Measurements from ENCODE around the gene APBB1IP.

The APBB1IP gene

GRCh38 chr10:26516540-26517101 lies 78.5 kb downstream of the APBB1IP start:
- Histone ChIP-seq H3K9ac (ENCODE audit: low read depth, low read length, poor library complexity, severe bottlenecking) (no peak overlapping the region), H4K20me1 (ENCODE audit: insufficient read depth, low read length, poor library complexity, severe bottlenecking) (no peaks in the 10 kb centered on the region), H2AFZ (ENCODE audit: low read length) (no peak overlapping the region), H3K9me3 (ENCODE audit: insufficient read depth, low read depth, low read length) (no peaks in the 10 kb centered on the region), H3F3A (ENCODE audit: low read depth) (no peaks in the 10 kb centered on the region), H3K4me2 (ENCODE audit: low read depth, low read length, poor library complexity, severe bottlenecking) (no peak overlapping the region), H3K36me3 (ENCODE audit: insufficient read depth, low read length) (no peaks in the 10 kb centered on the region), H3K27me3 (ENCODE audit: insufficient read depth, low read length, poor library complexity, severe bottlenecking) (no peaks in the 10 kb centered on the region), H3K79me2 (ENCODE audit: insufficient read depth, low read length) (no peaks in the 10 kb centered on the region), H3K4me1 (ENCODE audit: insufficient read depth, low read length, poor library complexity, severe bottlenecking) (no peaks in the 10 kb centered on the region), H3K4me3 (ENCODE audit: low read length, poor library complexity, severe bottlenecking) (no peak overlapping the region), H3K9me2 (replicated peaks; ENCODE audit: low read depth, low read length) (no peaks in the 10 kb centered on the region)
- TF ChIP-seq, protein P1, sequence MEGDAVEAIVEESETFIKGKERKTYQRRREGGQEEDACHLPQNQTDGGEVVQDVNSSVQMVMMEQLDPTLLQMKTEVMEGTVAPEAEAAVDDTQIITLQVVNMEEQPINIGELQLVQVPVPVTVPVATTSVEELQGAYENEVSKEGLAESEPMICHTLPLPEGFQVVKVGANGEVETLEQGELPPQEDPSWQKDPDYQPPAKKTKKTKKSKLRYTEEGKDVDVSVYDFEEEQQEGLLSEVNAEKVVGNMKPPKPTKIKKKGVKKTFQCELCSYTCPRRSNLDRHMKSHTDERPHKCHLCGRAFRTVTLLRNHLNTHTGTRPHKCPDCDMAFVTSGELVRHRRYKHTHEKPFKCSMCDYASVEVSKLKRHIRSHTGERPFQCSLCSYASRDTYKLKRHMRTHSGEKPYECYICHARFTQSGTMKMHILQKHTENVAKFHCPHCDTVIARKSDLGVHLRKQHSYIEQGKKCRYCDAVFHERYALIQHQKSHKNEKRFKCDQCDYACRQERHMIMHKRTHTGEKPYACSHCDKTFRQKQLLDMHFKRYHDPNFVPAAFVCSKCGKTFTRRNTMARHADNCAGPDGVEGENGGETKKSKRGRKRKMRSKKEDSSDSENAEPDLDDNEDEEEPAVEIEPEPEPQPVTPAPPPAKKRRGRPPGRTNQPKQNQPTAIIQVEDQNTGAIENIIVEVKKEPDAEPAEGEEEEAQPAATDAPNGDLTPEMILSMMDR (conservative IDR thresholded peaks at IDR 0.05; ENCODE audit: low read length) = peak; percentile 28; the same call in 1 of the 2 replicates
- no peak for TF ChIP-seq EZH2phosphoT487 (IDR thresholded peaks at IDR 0.05; ENCODE audit: borderline replicate concordance)

DNA sequence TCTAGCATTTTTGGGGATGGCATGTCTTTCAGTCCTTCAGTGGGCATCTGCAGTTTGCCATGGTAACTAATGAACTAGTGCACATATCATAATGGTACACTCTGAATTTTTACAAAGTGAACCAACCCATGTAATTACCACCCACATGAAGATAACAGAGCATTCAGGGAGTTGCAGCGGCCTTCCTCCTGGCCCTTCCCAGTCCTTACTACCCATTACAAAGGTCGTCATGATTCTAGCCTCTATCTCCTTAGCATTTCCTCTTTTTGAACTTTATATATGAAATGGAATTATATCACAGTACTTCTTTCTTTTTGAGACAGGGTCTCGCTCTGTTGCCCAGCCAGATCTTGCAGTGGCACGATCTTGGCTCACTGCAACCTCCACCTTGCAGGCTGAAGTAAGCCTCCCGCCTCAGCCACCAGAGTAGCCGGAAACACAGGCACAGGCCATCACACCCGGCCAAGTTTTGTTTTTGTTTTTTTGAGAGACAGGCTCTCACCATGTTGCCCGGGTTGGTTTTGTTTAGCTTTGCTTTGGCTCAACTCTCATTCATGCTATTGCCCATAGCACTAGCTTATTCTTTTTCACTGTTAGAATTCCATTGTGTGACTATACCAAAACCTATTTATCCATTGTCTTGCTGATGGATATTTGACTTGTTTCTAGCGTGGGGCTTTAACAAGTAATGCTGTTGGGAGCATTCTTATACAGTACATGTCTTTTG lies 79.2 kb downstream of the APBB1IP start:
- Histone ChIP-seq H2AFZ (ENCODE audit: low read length) (no peak overlapping the region), H3K4me3 (ENCODE audit: low read length, poor library complexity, severe bottlenecking) (no peak overlapping the region), H3K4me1 (ENCODE audit: insufficient read depth, low read length, poor library complexity, severe bottlenecking) (no peaks in the 10 kb centered on the region), H3F3A (ENCODE audit: low read depth) (no peaks in the 10 kb centered on the region), H3K9ac (ENCODE audit: low read depth, low read length, poor library complexity, severe bottlenecking) (no peak overlapping the region), H3K36me3 (ENCODE audit: insufficient read depth, low read length) (no peaks in the 10 kb centered on the region), H3K79me2 (ENCODE audit: insufficient read depth, low read length) (no peaks in the 10 kb centered on the region), H3K4me2 (ENCODE audit: low read depth, low read length, poor library complexity, severe bottlenecking) (no peak overlapping the region), H3K9me3 (ENCODE audit: insufficient read depth, low read depth, low read length) (no peaks in the 10 kb centered on the region), H3K9me2 (replicated peaks; ENCODE audit: low read depth, low read length) (no peaks in the 10 kb centered on the region), H3K27me3 (ENCODE audit: insufficient read depth, low read length, poor library complexity, severe bottlenecking) (no peaks in the 10 kb centered on the region), H4K20me1 (ENCODE audit: insufficient read depth, low read length, poor library complexity, severe bottlenecking) (no peaks in the 10 kb centered on the region)
- TF ChIP-seq EZH2phosphoT487 (IDR thresholded peaks at IDR 0.05; ENCODE audit: borderline replicate concordance) = no peak
- TF ChIP-seq, protein P1 (conservative IDR thresholded peaks at IDR 0.05; ENCODE audit: low read length) = no peak

- Histone ChIP-seq H3K4me2 (ENCODE audit: low read depth, low read length, poor library complexity, severe bottlenecking) (no peak overlapping the region), H2AFZ (ENCODE audit: low read length) (no peak overlapping the region), H3K4me3 (ENCODE audit: low read length, poor library complexity, severe bottlenecking) (no peak overlapping the region), H3K9ac (ENCODE audit: low read depth, low read length, poor library complexity, severe bottlenecking) (no peak overlapping the region), H3F3A (ENCODE audit: low read depth) (no peaks in the 10 kb centered on the region), H3K79me2 (ENCODE audit: insufficient read depth, low read length) (no peaks in the 10 kb centered on the region), H3K9me2 (replicated peaks; ENCODE audit: low read depth, low read length) (no peaks in the 10 kb centered on the region), H3K36me3 (ENCODE audit: insufficient read depth, low read length) (no peaks in the 10 kb centered on the region), H3K27me3 (ENCODE audit: insufficient read depth, low read length, poor library complexity, severe bottlenecking) (no peaks in the 10 kb centered on the region), H4K20me1 (ENCODE audit: insufficient read depth, low read length, poor library complexity, severe bottlenecking) (no peaks in the 10 kb centered on the region), H3K4me1 (ENCODE audit: insufficient read depth, low read length, poor library complexity, severe bottlenecking) (no peaks in the 10 kb centered on the region), H3K9me3 (ENCODE audit: insufficient read depth, low read depth, low read length) (no peaks in the 10 kb centered on the region)
- TF ChIP-seq EZH2phosphoT487 (IDR thresholded peaks at IDR 0.05; ENCODE audit: borderline replicate concordance) = no peak
- TF ChIP-seq, protein P1 (conservative IDR thresholded peaks at IDR 0.05; ENCODE audit: low read length) = no peak
Measured at GRCh38 chr10:26519803-26520202, 81.7 kb downstream of the APBB1IP start.

All from Loucy (cell line).